ENCODE data around the gene ZSWIM4.

GRCh38 chr19:13774217-13775191 lies 20.7 kb upstream of the ZSWIM4 start, which contains the start of gene C19orf53:
- TF ChIP-seq CTCF (IDR thresholded peaks at IDR 0.05) (no peak), POLR2A (IDR thresholded peaks at IDR 0.05) (peak; percentile 16 to 89)
